Measurements from ENCODE around the gene DHX30. TPM values are rescaled to one million over a fixed set of nuclear protein-coding genes. Genes with fewer than 3 reads are reported as not detected.
A peak's percentile ranks its signal among the peaks of the same experiment; 100 is the strongest.

The DHX30 gene
- total and polyA plus RNA-seq, 9 of the 15 experiments (the other 6 are each of a cell fraction or from before 2014, with no cell fraction given), result 12.3 to 158 (median 79.0) TPM

GRCh38 chr3:47824541-47825473, 21.9 kb downstream of the DHX30 start (continued):
- TF ChIP-seq, protein P1, sequence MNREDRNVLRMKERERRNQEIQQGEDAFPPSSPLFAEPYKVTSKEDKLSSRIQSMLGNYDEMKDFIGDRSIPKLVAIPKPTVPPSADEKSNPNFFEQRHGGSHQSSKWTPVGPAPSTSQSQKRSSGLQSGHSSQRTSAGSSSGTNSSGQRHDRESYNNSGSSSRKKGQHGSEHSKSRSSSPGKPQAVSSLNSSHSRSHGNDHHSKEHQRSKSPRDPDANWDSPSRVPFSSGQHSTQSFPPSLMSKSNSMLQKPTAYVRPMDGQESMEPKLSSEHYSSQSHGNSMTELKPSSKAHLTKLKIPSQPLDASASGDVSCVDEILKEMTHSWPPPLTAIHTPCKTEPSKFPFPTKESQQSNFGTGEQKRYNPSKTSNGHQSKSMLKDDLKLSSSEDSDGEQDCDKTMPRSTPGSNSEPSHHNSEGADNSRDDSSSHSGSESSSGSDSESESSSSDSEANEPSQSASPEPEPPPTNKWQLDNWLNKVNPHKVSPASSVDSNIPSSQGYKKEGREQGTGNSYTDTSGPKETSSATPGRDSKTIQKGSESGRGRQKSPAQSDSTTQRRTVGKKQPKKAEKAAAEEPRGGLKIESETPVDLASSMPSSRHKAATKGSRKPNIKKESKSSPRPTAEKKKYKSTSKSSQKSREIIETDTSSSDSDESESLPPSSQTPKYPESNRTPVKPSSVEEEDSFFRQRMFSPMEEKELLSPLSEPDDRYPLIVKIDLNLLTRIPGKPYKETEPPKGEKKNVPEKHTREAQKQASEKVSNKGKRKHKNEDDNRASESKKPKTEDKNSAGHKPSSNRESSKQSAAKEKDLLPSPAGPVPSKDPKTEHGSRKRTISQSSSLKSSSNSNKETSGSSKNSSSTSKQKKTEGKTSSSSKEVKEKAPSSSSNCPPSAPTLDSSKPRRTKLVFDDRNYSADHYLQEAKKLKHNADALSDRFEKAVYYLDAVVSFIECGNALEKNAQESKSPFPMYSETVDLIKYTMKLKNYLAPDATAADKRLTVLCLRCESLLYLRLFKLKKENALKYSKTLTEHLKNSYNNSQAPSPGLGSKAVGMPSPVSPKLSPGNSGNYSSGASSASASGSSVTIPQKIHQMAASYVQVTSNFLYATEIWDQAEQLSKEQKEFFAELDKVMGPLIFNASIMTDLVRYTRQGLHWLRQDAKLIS (CRISPR knock-in tag; IDR thresholded peaks at IDR 0.05), result peak; percentile 92
- TF ChIP-seq MCM3 (IDR thresholded peaks at IDR 0.05) (no peak), GTF2A2 (tag; IDR thresholded peaks at IDR 0.05) (peak; percentile 73), NFIC (IDR thresholded peaks at IDR 0.05) (peak; percentile 33), CBX2 (IDR thresholded peaks at IDR 0.05; ENCODE audit: insufficient read depth, low read length, poor library complexity, severe bottlenecking) (no peak), ERF (CRISPR knock-in tag; IDR thresholded peaks at IDR 0.05) (peak; percentile 88)
- TF ChIP-seq, protein P2, sequence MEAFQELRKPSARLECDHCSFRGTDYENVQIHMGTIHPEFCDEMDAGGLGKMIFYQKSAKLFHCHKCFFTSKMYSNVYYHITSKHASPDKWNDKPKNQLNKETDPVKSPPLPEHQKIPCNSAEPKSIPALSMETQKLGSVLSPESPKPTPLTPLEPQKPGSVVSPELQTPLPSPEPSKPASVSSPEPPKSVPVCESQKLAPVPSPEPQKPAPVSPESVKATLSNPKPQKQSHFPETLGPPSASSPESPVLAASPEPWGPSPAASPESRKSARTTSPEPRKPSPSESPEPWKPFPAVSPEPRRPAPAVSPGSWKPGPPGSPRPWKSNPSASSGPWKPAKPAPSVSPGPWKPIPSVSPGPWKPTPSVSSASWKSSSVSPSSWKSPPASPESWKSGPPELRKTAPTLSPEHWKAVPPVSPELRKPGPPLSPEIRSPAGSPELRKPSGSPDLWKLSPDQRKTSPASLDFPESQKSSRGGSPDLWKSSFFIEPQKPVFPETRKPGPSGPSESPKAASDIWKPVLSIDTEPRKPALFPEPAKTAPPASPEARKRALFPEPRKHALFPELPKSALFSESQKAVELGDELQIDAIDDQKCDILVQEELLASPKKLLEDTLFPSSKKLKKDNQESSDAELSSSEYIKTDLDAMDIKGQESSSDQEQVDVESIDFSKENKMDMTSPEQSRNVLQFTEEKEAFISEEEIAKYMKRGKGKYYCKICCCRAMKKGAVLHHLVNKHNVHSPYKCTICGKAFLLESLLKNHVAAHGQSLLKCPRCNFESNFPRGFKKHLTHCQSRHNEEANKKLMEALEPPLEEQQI (IDR thresholded peaks at IDR 0.05), result no peak
- TF ChIP-seq, protein P3, sequence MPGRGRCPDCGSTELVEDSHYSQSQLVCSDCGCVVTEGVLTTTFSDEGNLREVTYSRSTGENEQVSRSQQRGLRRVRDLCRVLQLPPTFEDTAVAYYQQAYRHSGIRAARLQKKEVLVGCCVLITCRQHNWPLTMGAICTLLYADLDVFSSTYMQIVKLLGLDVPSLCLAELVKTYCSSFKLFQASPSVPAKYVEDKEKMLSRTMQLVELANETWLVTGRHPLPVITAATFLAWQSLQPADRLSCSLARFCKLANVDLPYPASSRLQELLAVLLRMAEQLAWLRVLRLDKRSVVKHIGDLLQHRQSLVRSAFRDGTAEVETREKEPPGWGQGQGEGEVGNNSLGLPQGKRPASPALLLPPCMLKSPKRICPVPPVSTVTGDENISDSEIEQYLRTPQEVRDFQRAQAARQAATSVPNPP (IDR thresholded peaks at IDR 0.05; ENCODE audit: borderline replicate concordance, insufficient read depth, insufficient read length), result no peak
- TF ChIP-seq, protein P4, sequence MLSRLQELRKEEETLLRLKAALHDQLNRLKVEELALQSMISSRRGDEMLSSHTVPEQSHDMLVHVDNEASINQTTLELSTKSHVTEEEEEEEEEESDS (CRISPR knock-in tag; IDR thresholded peaks at IDR 0.05), result no peak
